Measurements from ENCODE around the gene COL4A4.

DNA sequence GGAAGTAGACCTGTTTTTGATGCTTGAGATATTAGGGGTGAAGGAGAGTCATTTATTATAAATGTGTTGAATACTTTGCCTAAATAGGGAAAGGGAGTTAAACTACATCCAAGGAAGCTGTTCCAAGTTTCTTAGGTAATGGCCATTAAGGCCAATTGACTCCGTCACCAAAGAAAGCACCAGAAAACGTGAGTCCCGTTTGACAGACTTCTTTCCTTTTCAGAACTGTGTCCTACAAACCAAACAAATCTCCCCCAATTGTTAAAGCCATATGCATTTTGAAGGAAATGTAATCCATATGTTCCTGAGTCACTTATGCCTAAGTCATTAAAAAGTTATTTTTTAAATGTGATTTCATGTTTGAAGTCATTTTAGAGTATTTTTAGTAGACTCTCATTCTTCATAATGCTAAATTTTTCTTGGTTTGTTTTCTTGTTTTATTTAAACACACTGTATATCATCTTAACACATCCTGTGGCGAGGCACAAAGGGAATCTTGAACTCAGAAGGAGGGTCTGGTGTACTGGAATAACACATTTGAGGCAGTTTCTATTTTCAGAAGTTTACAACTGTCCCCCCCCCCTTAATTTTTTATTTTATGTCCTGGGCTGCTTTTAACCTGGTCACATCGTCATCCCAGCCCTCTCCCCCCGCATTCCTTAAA, 194.5 kb downstream of the COL4A4 start:
- TF ChIP-seq, protein P1, sequence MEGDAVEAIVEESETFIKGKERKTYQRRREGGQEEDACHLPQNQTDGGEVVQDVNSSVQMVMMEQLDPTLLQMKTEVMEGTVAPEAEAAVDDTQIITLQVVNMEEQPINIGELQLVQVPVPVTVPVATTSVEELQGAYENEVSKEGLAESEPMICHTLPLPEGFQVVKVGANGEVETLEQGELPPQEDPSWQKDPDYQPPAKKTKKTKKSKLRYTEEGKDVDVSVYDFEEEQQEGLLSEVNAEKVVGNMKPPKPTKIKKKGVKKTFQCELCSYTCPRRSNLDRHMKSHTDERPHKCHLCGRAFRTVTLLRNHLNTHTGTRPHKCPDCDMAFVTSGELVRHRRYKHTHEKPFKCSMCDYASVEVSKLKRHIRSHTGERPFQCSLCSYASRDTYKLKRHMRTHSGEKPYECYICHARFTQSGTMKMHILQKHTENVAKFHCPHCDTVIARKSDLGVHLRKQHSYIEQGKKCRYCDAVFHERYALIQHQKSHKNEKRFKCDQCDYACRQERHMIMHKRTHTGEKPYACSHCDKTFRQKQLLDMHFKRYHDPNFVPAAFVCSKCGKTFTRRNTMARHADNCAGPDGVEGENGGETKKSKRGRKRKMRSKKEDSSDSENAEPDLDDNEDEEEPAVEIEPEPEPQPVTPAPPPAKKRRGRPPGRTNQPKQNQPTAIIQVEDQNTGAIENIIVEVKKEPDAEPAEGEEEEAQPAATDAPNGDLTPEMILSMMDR (IDR thresholded peaks at IDR 0.05; ENCODE audit: poor library complexity), result no peak
- TF ChIP-seq EZH2 (IDR thresholded peaks at IDR 0.05; ENCODE audit: borderline replicate concordance), result no peak
